GM10266 (cell line): ENCODE results near the gene PFKFB3.

Source experiments
- DNase-seq: peaks from one replicate; pipeline ENCODE4 v3.0.0; 2012; ENCODE audit errors: extremely low spot score
- CTCF ChIP-seq: IDR thresholded peaks from 2 replicates; pipeline ENCODE4 v1.5.1; 2012; ENCODE audit warnings: mild to moderate bottlenecking, low read depth; ENCODE audit not compliant: control insufficient read depth, insufficient read depth; ENCODE audit errors: missing control alignments

The PFKFB3 gene

DNA sequence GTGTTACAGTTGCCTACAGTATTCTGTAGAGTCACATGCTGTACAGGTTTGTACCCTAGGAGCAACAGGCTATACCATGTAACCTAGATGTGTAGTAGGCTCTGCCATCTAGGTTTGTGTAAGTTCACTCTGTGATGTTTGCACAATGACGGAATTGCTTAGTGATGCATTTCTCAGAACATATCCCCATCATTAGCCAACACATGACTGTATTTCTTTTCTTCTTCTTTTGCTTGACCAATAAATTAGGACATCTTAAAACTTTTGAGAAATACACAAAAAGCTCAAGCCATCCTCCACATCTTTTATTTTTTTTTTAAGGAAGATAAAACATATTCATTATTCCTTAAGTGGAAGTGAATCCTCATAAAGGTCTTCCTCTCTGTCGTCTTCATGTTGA lies 5.4 kb upstream of the PFKFB3 start:
- no peak for DNase-seq
- TF ChIP-seq CTCF, result no peak

- DNase-seq, result no peak
- no peak for TF ChIP-seq CTCF
Observed at GRCh38 chr10:6198171-6198570, 4.6 kb upstream of the PFKFB3 start.

DNA sequence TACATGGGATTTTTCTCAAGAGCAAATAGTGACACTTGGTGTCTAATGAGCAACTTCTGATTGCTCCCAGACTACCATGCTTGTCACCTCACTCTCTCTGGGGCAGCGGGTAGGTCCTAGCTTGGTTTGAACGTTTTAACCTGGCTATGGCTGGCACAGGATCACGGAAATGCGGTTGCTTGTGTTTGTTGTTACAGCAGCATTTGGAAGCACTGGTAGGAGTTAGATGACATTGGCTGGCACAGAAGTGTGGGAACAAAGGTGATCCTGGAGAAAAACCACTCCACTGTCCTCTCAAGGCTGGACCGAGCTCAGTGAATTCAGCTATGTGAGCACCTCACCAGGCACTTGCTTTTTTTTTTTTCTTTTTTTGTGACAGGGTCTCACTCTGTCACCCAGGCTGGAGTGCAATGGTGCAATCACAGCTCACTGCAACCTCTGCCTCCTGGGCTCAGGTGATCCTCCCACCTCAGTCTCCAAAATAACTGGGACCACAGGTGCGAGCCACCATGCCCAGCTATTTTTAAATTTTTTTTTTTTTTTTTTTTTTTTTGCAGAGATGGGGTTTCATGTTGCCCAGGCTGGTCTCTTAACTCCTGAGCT lies 3.5 kb upstream of the PFKFB3 start:
- DNase-seq, result no peak
- TF ChIP-seq CTCF, result no peak

GRCh38 chr10:6200440-6200733 lies 2.3 kb upstream of the PFKFB3 start:
- DNase-seq, result peak; percentile 53
- TF ChIP-seq CTCF, result no peak

DNA sequence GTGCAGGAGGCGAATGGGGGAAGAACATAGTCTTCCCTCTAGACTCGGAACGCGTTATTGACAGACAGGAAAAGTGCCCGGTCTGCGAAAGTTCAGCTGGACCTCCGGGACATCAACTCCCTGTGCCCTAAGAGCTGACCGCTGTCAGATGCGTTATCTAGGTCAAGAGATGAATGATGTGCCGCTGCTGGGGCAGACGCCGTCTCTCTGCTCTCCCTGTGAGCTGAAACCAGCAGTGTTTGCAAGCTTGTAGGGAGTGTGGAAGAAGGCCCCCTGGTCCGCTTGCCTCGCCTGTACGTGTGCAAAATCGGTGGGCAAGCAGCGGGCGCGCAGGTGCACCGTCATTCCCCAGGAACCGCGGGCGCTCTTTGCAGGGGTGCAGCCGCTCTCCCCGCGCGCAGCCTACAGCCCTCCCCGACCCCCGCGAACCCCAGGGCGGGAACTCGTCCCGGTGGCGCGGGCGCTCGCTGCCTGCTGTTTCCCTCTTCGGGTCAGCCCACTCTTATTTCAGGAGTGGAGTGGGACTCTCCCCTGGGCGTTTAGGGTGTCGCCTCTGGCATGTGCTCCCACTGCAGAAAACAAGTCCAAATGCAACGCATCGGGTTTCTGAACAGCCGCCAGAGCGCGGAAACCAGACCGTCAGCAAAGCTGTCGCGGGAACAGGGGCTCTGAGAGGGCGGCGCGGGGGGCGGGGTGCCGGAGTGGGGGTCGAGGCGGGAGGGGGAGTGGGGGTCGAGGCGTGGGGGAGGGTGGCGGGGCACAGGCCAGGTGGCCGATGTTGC lies 1.8 kb upstream of the PFKFB3 start:
- no peak for TF ChIP-seq CTCF

DNA sequence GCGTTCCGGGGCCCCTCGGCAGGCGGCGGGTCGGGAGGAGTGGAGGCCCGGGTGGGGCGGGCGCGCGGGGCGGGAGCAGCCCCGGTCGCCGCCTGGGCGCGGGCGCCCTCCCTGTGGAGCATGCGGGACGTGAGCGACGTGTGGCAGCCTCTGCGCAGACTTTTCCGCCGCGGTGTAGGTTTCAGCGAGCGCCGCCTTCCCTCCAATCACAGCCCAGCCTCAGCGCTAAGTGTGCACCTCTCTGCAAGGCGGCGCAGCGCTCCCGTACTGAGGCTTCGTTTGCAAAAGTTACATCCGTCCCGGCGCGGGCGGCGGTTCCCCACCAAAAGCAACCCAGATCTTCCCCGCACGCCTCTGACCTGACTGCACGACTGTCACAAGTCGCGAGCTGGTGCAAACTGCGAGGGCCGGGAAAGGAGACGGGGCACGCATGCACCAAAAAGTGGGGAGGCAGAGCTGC lies 1.2 kb upstream of the PFKFB3 start:
- DNase-seq, result peak; percentile 93
- no peak for TF ChIP-seq CTCF

More for the DNA sequence above, 1.8 kb upstream of the PFKFB3 start:
- DNase-seq, result peak; percentile 37

GRCh38 chr10:6202098-6202683 lies 541 bp upstream of the PFKFB3 start:
- peak; percentile 39 for DNase-seq
- TF ChIP-seq CTCF, result no peak
